Activated CD4-positive, alpha-beta memory T cell treated with anti-CD3 and anti-CD28 coated beads, Interleukin-2, amount 10 ng/mL, durations not matched to agents 7 days and 5 days (primary cell): ENCODE data around the gene ATP5F1E. TPM values are rescaled to one million over a fixed set of nuclear protein-coding genes. Genes with fewer than 3 reads are reported as not detected.

ENCODE experiments used
- CTCF ChIA-PET: fragments of 350-600 bp; sonication (Branson Sonifier 250); formaldehyde crosslinking; loops from one replicate; lab custom pipeline; 2021; ENCODE audit warnings: antibody characterized with exemption, inconsistent platforms; lab: Charles Lee
- POLR2A ChIA-PET: fragments of 350-600 bp; sonication (Branson Sonifier 250); formaldehyde crosslinking; loops from one replicate; lab custom pipeline; 2021; ENCODE audit warnings: antibody characterized with exemption; lab: Charles Lee
- DNase-seq: peaks from one replicate; pipeline ENCODE4 v3.0.0-alpha.2; 2020
- H3K27ac Mint-ChIP-seq: one replicate; pipeline ENCODE4 v1.8.0; 2021; ENCODE audit warnings: mild to moderate bottlenecking, mixed read lengths
- H3K27me3 Mint-ChIP-seq: one replicate; pipeline ENCODE4 v1.8.0; 2021; ENCODE audit warnings: mixed read lengths
- H3K36me3 Mint-ChIP-seq: one replicate; pipeline ENCODE4 v1.8.0; 2021; ENCODE audit warnings: low read depth, mixed read lengths
- H3K4me1 Mint-ChIP-seq: one replicate; pipeline ENCODE4 v1.8.0; 2021; ENCODE audit warnings: mixed read lengths
- H3K4me3 Mint-ChIP-seq: one replicate; pipeline ENCODE4 v1.8.0; 2021; ENCODE audit warnings: mild to moderate bottlenecking, mixed read lengths
- H3K9me3 Mint-ChIP-seq: one replicate; pipeline ENCODE4 v1.8.0; 2021; ENCODE audit warnings: mixed read lengths
- total RNA-seq, 2 experiments: library from RNA; stranded (reverse); gene quantifications; one replicate each; pipeline ENCODE4 v1.2.3, GENCODE V29; 2021

Gene ATP5F1E
- total RNA-seq, 2 experiments from 2014 or later: 80.4 to 82.1 TPM

GRCh38 chr20:59062081-59062480 lies 29.9 kb upstream of the ATP5F1E start:
- DNase-seq: no peak
- no peaks in the 10 kb centered on the region for H3K9me3 Mint-ChIP-seq
- H3K4me3 Mint-ChIP-seq: no peak overlapping the region
- no peak overlapping the region for H3K27ac Mint-ChIP-seq
- no peaks in the 10 kb centered on the region for H3K36me3 Mint-ChIP-seq
- POLR2A ChIA-PET: no interaction called here
- no peaks in the 10 kb centered on the region for H3K4me1 Mint-ChIP-seq
- CTCF ChIA-PET: no interaction called here
- H3K27me3 Mint-ChIP-seq: peaks cover 25% of the 10 kb centered on the region

- H3K4me3 Mint-ChIP-seq: no peak overlapping the region
- ChIA-PET CTCF (interaction anchor here (1.6 to 2.1 kb wide), 2 partner anchors 152 to 166 kb away, joined by 3 to 7 read pairs; no protein-coding TSS in a partner anchor), POLR2A (no interaction called here)
- H3K9me3 Mint-ChIP-seq: no peaks in the 10 kb centered on the region
- peaks cover 42% of the 10 kb centered on the region for H3K27me3 Mint-ChIP-seq
- H3K4me1 Mint-ChIP-seq: no peaks in the 10 kb centered on the region
- H3K27ac Mint-ChIP-seq: no peak overlapping the region
- DNase-seq: no peak
- H3K36me3 Mint-ChIP-seq: no peaks in the 10 kb centered on the region
Measured at GRCh38 chr20:59055302-59055701, 23.2 kb upstream of the ATP5F1E start.

- peaks cover 13% of the 10 kb centered on the region for H3K4me1 Mint-ChIP-seq
- peaks cover 41% of the 10 kb centered on the region for H3K27me3 Mint-ChIP-seq
- H3K4me3 Mint-ChIP-seq: no peak overlapping the region
- POLR2A ChIA-PET: interaction anchor here (1.9 kb wide), 1 partner anchor 8 kb away, joined by 5 read pairs; no protein-coding TSS in a partner anchor
- H3K27ac Mint-ChIP-seq: no peak overlapping the region
- CTCF ChIA-PET: no interaction called here
- H3K9me3 Mint-ChIP-seq: no peaks in the 10 kb centered on the region
- H3K36me3 Mint-ChIP-seq: no peaks in the 10 kb centered on the region
- DNase-seq: no peak
Measured at GRCh38 chr20:59051666-59052185, 19.6 kb upstream of the ATP5F1E start.

- Mint-ChIP-seq H3K4me1 (peaks cover 13% of the 10 kb centered on the region), H3K27me3 (peaks cover 34% of the 10 kb centered on the region), H3K4me3 (no peak overlapping the region), H3K36me3 (no peaks in the 10 kb centered on the region), H3K9me3 (no peaks in the 10 kb centered on the region), H3K27ac (no peak overlapping the region)
- DNase-seq: no peak
- ChIA-PET POLR2A (interaction anchor here (1.0 kb wide), 1 partner anchor 19 kb away, joined by 3 read pairs; no protein-coding TSS in a partner anchor), CTCF (interaction anchor here (1.1 to 1.3 kb wide), 2 partner anchors 38 to 41 kb away, joined by 3 read pairs; no protein-coding TSS in a partner anchor)
Measured at GRCh38 chr20:59050437-59050836, 18.3 kb upstream of the ATP5F1E start.

- H3K4me3 Mint-ChIP-seq: no peak overlapping the region
- H3K4me1 Mint-ChIP-seq: peaks cover 21% of the 10 kb centered on the region
Measured at GRCh38 chr20:59048681-59049030, 16.5 kb upstream of the ATP5F1E start.

DNA sequence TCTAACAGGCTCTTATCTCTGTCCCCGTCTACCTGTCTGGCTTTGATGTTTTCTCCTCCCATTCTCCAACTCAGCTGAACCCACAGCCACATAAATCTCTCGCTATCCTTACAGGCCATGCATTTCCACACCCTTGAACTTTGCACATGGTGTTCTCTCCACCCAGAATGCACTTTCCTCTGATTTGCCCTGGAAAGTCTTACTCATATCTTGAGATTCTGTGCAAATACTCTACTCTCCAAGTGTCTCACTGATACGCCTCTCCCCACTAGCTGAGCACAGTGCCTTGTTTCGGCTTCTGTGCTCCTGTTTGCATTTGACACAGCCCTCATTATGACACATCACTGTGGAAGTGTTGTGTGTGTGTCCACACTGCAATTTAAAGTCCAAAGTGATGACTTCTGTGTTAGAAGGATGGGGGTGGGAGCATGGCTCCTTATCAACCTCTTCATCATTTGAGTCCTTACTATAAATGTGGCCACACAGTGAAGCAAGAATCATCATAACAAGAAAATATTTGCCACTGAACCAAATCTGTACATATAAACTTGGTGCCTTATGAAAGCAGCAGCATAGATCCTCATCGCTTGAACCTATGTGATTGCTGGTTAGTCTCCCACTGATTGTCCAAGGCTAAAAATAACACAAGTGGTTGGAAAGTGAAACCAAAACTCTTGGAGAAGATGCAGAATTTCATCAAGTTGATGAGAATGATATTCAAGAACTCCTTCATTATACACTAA lies 16.0 kb upstream of the ATP5F1E start:
- CTCF ChIA-PET: no interaction called here
- Mint-ChIP-seq H3K4me3 (no peak overlapping the region), H3K27ac (no peak overlapping the region), H3K9me3 (no peaks in the 10 kb centered on the region), H3K4me1 (peaks cover 26% of the 10 kb centered on the region), H3K27me3 (peaks cover 19% of the 10 kb centered on the region), H3K36me3 (no peaks in the 10 kb centered on the region)
- POLR2A ChIA-PET: no interaction called here
- DNase-seq: no peak

More at GRCh38 chr20:59048681-59049030, 16.5 kb upstream of the ATP5F1E start:
- Mint-ChIP-seq H3K36me3 (no peaks in the 10 kb centered on the region), H3K9me3 (no peaks in the 10 kb centered on the region), H3K27me3 (peaks cover 24% of the 10 kb centered on the region), H3K27ac (no peak overlapping the region)
- ChIA-PET POLR2A (no interaction called here), CTCF (no interaction called here)
- DNase-seq: no peak

DNA sequence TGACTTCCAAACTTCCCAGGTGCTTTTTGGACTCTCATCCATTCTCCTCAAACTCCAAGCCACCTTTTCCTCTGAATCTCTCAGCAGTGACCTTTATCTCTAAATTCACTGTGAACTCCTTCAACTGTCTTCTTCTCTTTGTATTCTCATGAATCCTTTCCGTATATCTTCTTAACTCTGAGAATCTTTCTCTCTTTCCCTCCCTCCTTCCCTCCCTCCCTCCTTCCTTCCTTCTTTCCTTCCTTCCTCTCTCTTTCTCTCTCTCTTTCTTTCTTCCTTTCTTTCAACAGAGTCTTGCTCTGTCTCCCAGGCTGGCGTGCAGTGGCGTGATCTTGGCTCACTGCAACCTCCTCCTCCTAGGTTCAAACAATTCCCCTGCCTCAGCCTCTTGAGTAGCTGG lies 14.7 kb upstream of the ATP5F1E start:
- no peak overlapping the region for H3K27ac Mint-ChIP-seq
- no peaks in the 10 kb centered on the region for H3K9me3 Mint-ChIP-seq
- no peaks in the 10 kb centered on the region for H3K36me3 Mint-ChIP-seq
- peaks cover 27% of the 10 kb centered on the region for H3K4me1 Mint-ChIP-seq
- H3K27me3 Mint-ChIP-seq: peaks cover 16% of the 10 kb centered on the region
- H3K4me3 Mint-ChIP-seq: no peak overlapping the region
- POLR2A ChIA-PET: no interaction called here
- CTCF ChIA-PET: interaction anchor here (1.4 kb wide), 1 partner anchor 161 kb away, joined by 5 read pairs; no protein-coding TSS in a partner anchor
- no peak for DNase-seq

GRCh38 chr20:59044796-59045195 lies 12.7 kb upstream of the ATP5F1E start:
- no peak for DNase-seq
- peaks cover 16% of the 10 kb centered on the region for H3K36me3 Mint-ChIP-seq
- ChIA-PET POLR2A (interaction anchor here (1.8 kb wide), 1 partner anchor 13 kb away, joined by 8 read pairs; the partner anchor contains the start of gene ATP5F1E), CTCF (no interaction called here)
- peaks cover 46% of the 10 kb centered on the region for H3K4me1 Mint-ChIP-seq
- H3K27me3 Mint-ChIP-seq: peaks cover 1% of the 10 kb centered on the region
- no peaks in the 10 kb centered on the region for H3K9me3 Mint-ChIP-seq
- no peak overlapping the region for H3K4me3 Mint-ChIP-seq
- H3K27ac Mint-ChIP-seq: no peak overlapping the region

GRCh38 chr20:59044295-59044694 lies 12.2 kb upstream of the ATP5F1E start:
- Mint-ChIP-seq H3K36me3 (peaks cover 17% of the 10 kb centered on the region), H3K4me1 (peaks cover 51% of the 10 kb centered on the region), H3K27me3 (peaks cover under 1% of the 10 kb centered on the region), H3K4me3 (no peak overlapping the region), H3K27ac (no peak overlapping the region), H3K9me3 (no peaks in the 10 kb centered on the region)
- no peak for DNase-seq
- ChIA-PET POLR2A (interaction anchor here (1.8 to 4.8 kb wide), 3 partner anchors 8 to 393 kb away, joined by 5 to 80 read pairs (median 5); partner anchors contain the start of genes ATP5F1E and STX16), CTCF (interaction anchor here (0.6 to 1.4 kb wide), 3 partner anchors 36 to 44 kb away, joined by 3 to 6 read pairs (median 3); no protein-coding TSS in a partner anchor)

DNA sequence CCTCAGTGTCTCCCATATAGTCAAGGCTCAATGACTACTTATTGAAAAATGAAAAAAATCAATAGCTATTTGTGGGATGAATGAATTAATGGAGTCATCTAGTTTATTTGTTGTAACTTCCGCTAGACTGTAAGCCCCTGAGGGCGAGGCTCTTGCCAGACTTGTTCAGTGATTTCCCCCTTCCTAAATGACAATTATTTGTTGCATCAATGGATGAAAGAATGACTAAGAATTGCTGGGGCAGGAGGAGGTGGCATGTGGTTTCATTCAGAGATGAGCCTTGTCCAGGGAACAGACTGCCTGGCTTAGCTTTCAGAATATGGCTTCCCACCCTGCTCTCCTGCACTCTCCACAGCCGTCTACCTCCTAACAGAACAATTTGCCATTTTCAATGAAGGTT lies 11.6 kb upstream of the ATP5F1E start:
- peaks cover 55% of the 10 kb centered on the region for H3K4me1 Mint-ChIP-seq
- H3K36me3 Mint-ChIP-seq: peaks cover 20% of the 10 kb centered on the region
- peak overlapping the region; percentile 90 for H3K4me3 Mint-ChIP-seq
- DNase-seq: no peak
- peak overlapping the region; percentile 75 for H3K27ac Mint-ChIP-seq
- H3K27me3 Mint-ChIP-seq: no peaks in the 10 kb centered on the region
- no peaks in the 10 kb centered on the region for H3K9me3 Mint-ChIP-seq
- ChIA-PET CTCF (interaction anchor here (0.6 to 3.9 kb wide), 5 partner anchors 12 to 116 kb away, joined by 3 to 21 read pairs (median 3); partner anchors contain the start of gene ATP5F1E), POLR2A (interaction anchor here (0.7 to 4.8 kb wide), 11 partner anchors 9 to 393 kb away, joined by 3 to 80 read pairs (median 5); partner anchors contain the start of genes ATP5F1E, NELFCD, STX16 and ZNF831)

DNA sequence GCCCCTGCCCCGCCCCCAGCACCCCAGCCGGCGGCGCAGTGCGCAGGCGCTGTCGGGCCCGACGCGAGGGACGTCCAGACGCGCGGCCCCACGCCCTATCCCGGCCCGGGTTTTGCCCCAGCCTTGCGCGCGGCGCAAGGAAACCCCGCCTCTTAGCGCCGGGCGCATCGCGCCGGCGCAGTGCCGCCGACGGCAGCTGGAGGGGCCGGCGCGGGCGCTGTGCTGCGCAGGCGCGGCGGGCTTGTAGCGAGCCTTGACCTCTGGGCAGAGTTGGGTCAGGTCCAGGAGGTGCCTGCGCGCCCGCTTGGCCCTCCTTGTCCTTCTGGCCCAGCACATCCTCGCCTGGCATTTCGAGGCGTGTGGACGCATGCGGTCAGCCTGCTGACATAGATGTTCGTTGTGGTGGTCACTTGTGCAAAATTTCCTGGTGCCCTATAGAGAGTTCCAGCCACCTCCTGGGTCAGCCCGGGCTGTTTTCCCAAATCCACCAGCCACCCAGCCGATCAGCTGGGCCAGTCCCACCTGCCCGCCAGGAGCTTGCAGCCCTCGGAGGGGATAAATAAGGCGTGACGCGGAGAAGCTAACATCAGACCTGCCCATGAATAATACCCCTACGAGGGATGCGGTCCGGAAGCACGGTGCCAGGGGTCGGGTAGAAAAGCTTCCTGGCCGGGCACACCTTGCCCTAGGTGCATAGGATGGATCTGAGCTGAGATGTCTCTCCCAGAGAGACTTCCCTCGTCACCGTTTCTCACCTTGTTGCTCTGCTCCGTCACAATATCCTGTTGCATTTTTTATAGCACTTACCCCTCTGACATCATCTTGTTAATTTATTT lies 10.9 kb upstream of the ATP5F1E start:
- Mint-ChIP-seq H3K27ac (peak overlapping the region; percentile 83), H3K9me3 (no peaks in the 10 kb centered on the region), H3K4me3 (peak overlapping the region; percentile 90), H3K27me3 (no peaks in the 10 kb centered on the region), H3K36me3 (peaks cover 22% of the 10 kb centered on the region), H3K4me1 (peaks cover 53% of the 10 kb centered on the region)
- CTCF ChIA-PET: interaction anchor here (0.7 to 3.9 kb wide), 5 partner anchors 11 to 361 kb away, joined by 3 to 21 read pairs (median 3); partner anchors contain the start of gene ATP5F1E
- POLR2A ChIA-PET: interaction anchor here (0.7 to 4.8 kb wide), 13 partner anchors 9 to 392 kb away, joined by 3 to 80 read pairs (median 4); partner anchors contain the start of genes ATP5F1E, NELFCD, STX16 and ZNF831
- peak; percentile 96 for DNase-seq

DNA sequence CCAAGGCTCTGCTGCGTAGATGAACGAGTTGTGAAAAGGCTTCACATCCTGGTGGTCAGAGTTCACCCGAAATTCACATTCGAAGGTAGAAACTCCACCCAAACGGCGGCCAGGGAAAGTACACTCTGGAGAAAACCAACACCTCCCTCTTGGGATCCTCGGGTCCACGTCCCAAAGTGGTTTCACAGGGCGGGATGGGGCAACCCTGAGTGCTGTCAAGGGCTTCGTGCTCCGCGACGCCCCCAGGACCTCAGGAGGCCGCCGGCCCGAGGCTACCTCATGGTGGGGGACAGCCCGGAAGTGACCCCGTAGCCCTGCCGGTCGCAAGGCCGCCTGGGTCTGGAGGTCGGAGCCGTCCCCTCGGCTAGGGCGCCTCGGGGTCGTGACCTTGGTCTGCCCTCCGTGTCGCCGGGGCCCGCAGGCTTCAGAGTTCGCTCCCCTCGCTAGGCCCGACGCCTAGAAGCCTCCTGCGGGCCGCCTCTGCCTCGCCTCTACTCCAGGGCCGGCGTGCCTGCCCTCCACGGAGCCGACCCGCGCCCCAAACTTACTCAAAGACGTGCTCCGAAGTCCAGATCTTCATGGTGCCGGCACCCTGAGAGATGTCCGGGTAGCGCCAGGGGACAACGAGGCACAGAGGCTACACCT lies 10.1 kb upstream of the ATP5F1E start, which contains the start of gene PRELID3B:
PRELID3B (minus strand) TSS at position 636 of the 645 bp plus-strand sequence; CDS start at position 580, 56 bp downstream.
- H3K36me3 Mint-ChIP-seq: peaks cover 30% of the 10 kb centered on the region
- H3K9me3 Mint-ChIP-seq: no peaks in the 10 kb centered on the region
- POLR2A ChIA-PET: interaction anchor here (1.5 to 4.8 kb wide), 7 partner anchors 10 to 153 kb away, joined by 3 to 80 read pairs (median 12); partner anchors contain the start of genes ATP5F1E, NELFCD and ZNF831
- CTCF ChIA-PET: interaction anchor here (1.4 to 3.9 kb wide), 2 partner anchors 10 to 165 kb away, joined by 3 to 21 read pairs; partner anchors contain the start of gene ATP5F1E
- DNase-seq: no peak
- peak within 1 kb of the TSS; percentile 83 for H3K27ac Mint-ChIP-seq
- peak within 1 kb of the TSS; percentile 90 for H3K4me3 Mint-ChIP-seq
- peaks cover 55% of the 10 kb centered on the region for H3K4me1 Mint-ChIP-seq
- H3K27me3 Mint-ChIP-seq: no peaks in the 10 kb centered on the region
